ENCODE measurements around the gene WNT8A.

DNA sequence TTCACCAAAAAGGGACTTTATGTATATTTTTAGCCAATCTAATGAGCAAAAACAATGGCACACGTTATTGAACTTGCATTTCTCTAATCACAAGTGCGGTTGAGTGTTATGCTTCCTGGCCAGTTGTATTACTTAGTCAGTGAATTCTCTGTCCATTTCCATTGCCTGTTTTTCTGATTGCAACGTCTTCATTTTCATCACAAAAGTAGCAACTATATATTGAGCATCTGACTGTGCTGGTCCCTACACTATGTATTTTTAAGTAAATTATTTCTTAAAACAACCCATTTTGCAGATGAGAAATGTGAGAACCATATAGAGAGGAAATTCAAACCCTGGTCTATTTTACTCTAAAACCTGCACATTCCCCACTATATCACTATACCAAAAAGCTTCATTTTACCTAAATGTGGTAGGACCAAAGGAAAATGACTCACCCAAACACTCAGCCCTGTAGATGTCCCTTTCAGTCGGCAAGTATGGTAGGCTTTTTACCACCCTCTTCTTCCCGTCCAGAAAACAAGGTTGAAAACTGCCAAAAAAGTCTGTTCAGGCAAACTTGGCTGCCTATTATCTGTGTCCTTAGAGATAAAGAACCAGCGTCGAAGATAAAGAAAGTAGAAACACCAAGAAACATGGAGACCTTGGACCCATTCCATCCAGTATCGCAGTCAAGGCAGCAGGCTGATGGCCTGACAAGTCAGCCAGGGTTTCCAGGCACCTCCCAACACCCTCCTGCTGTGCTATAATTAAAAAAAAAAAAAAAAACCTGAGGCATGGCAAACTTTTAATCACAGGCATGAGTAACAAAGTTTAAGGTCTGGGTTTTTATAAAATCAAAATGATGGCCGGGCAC, 32.2 kb upstream of the WNT8A start:
- TF ChIP-seq, protein P1, sequence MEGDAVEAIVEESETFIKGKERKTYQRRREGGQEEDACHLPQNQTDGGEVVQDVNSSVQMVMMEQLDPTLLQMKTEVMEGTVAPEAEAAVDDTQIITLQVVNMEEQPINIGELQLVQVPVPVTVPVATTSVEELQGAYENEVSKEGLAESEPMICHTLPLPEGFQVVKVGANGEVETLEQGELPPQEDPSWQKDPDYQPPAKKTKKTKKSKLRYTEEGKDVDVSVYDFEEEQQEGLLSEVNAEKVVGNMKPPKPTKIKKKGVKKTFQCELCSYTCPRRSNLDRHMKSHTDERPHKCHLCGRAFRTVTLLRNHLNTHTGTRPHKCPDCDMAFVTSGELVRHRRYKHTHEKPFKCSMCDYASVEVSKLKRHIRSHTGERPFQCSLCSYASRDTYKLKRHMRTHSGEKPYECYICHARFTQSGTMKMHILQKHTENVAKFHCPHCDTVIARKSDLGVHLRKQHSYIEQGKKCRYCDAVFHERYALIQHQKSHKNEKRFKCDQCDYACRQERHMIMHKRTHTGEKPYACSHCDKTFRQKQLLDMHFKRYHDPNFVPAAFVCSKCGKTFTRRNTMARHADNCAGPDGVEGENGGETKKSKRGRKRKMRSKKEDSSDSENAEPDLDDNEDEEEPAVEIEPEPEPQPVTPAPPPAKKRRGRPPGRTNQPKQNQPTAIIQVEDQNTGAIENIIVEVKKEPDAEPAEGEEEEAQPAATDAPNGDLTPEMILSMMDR (IDR thresholded peaks at IDR 0.05; ENCODE audit: borderline replicate concordance, extremely low read depth, low read length, poor library complexity, severe bottlenecking) = no peak
- no peak for TF ChIP-seq EZH2 (IDR thresholded peaks at IDR 0.05; ENCODE audit: borderline replicate concordance, low read depth, low read length, severe bottlenecking)
